Measurements from ENCODE around the gene FOXO3. TPM values are rescaled to one million over a fixed set of nuclear protein-coding genes. Genes with fewer than 3 reads are reported as not detected.

Gene FOXO3
- total RNA-seq, 1 donor from 2014 or later, result 9.0 TPM

DNA sequence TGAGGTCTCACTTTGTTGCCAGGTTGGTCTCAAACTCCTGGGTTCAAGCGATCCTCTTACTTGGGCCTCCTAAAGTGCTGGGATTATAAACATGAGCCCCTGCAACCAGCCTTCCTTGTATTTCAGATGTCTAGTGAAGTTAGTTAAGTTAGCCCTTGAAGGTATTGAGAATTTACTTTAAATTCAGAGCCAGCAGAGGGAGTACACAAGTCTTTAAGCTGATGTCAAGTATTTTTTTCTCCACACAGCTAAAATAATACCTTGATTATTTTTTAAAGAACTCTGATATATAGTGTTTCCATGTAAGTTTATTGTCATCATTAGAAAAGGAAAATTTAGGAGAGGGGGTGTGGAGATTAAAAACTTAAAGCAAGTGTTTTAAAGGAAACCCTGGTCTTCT is 9.8 kb downstream of the FOXO3 start:
- intact Hi-C loops (cut with micrococcal nuclease), result no loop called here

GRCh38 chr6:108574457-108575141 is 13.9 kb downstream of the FOXO3 start:
- intact Hi-C loops (cut with micrococcal nuclease), result no loop called here

DNA sequence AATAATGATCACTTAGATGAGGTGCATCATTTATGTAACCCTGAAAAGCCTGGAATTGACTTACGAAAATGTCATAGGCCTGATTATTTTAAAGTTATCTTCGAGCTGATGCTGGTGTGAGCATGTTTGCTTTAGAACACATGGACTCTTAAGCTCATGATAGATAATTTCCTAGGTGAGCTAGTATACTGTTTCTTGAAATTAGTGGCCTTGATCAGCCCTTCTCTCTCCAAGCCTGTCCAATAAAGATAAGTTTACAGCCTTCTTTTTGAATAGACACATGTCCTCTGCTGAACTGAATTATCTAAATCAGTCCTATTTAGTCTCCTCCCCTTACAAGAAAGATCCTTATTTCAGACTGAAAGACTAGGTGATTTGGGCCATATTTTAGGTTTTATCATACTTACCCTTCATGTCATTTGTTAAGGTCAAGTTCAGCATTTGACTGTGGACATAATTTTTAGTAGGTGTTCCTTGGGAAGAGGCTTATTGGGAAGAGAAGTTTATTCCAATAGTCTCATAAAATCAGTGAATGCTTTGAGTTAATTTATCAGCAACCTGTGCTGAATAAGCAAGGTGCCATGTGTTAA is 15.3 kb downstream of the FOXO3 start:
- intact Hi-C loops (cut with micrococcal nuclease), result no loop called here

DNA sequence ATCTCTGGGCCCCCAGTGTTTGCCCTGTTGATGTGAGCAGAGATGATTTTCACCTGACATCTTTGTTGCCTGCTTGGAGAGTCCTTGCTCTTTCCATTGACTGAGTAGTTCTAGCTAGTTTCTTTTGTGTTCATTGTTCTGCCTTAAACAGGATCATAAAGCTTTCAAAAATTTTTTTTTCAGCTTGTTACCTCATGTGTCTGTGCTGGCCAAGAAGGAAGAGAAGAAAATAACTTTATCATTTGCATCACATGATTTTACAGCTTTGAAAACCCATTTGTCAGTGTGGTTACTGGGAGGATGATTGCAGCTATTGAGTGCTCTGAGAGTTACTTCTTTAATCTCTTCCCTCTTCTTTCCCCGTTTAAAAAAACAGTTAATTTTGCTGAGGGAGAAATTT is 16.0 kb downstream of the FOXO3 start:
- intact Hi-C loops (cut with micrococcal nuclease), result no loop called here

DNA sequence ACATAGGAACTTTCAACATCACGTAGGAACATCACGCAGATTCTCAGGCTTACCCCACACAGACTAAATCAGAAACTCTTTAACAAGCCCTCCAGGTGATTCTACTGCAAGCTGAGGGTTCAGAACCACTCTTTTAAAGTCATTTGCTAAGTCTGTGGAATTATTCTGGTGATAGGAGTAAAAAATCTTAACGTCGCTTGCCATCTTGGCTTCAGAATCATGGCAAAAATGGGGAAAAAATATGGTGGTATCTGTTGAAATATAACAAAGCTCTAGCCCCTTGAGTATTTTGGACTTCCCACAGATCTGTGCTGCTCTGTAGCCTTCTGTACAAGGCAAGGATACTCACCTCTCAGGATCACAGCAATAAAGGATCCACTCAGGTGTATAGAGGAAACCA is 17.4 kb downstream of the FOXO3 start:
- intact Hi-C loops (cut with micrococcal nuclease), result no loop called here

GRCh38 chr6:108578595-108579327 is 18.0 kb downstream of the FOXO3 start:
- intact Hi-C loops (cut with micrococcal nuclease), result no loop called here

GRCh38 chr6:108579328-108579721 is 18.6 kb downstream of the FOXO3 start:
- intact Hi-C loops (cut with micrococcal nuclease), result no loop called here

- intact Hi-C loops (cut with micrococcal nuclease), result loop anchor here (2.0 to 5.0 kb wide), 2 partner anchors 16 to 47 kb away; no protein-coding TSS in a partner anchor
Measured at GRCh38 chr6:108580646-108581045, 19.9 kb downstream of the FOXO3 start.

DNA sequence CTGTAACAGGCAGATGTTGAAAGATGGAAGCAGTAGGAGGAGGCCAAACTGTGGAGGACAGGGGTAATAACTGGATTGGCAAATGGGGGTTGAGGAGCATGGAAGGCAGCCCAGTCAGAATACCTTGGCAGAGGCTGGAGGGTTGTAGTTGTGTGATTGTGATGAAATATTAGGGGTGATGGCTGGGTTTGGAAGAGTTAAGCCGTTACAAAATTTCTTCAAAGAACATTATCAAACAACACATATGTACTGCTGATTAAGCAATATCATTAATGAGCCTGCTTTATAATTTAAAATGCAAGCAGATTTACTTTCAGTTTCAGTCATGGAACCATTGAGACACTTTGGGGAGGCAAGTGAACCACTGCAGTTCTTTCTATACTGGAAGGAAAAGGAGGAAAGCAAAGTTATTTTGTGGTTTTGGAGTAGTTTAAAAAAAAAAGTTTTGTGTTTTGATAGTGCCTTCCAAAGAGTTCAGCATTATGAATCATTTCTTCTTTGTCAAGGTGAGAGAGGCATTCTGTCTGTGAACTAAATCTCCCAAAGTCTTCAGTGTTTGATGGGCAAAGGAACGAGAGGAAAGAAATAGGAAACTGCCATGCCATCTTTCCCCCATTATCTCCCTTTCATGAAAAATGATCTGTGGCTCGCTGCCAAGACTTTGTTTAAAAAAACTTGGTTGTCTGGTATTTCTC is 20.7 kb downstream of the FOXO3 start:
- intact Hi-C loops (cut with micrococcal nuclease), result loop anchor here (2.0 to 5.0 kb wide), 2 partner anchors 17 to 46 kb away; no protein-coding TSS in a partner anchor

DNA sequence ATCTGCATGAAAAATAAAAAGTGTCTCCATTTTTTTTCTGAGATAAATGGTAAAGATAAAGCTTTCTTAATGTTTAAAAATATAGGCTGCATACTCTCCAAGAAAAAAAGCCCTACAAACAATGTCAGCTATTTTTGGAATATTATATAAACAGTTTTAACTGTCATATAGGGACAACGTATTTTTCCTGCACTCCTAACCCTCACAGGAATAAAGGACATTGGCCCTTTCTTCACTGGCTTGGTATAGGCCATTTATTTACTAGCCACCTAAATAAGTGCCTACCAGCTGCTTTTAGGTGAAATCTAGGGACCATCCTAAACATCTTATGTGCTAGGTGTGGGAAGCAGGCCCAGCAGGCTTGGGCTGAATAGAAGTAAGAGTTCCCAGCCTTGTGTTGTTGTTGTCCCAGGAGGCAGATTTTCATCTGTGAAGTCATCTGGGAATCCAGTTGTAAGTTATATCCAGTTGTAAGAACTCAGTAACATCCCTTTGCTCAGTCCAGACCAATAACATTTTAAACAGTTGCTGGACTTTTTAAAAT is 21.3 kb downstream of the FOXO3 start:
- intact Hi-C loops (cut with micrococcal nuclease), result loop anchor here (2.0 to 5.0 kb wide), 2 partner anchors 17 to 45 kb away; no protein-coding TSS in a partner anchor

DNA sequence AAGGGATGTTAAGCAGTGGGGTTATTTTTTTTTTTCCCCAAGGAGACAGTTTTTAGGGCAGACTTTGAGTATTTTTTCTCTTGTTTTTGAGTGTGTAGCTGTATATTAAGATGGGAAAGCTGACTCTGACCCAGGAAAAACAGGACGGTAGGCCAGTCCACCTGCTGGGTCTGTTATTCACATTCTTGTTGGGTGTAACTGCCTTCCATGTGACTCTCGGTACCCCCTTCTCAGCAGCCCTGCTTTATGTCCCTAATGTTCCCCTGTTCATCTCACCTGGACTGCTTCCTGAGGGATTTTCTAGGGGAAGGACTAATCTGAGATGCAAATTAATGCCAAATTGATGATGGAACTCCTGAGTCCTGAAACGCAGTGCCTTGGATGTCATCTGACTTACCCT is 21.9 kb downstream of the FOXO3 start:
- intact Hi-C loops (cut with micrococcal nuclease), result loop anchor here (5.0 kb wide), 1 partner anchor 45 kb away; no protein-coding TSS in a partner anchor

GRCh38 chr6:108584323-108584722 is 23.6 kb downstream of the FOXO3 start:
- intact Hi-C loops (cut with micrococcal nuclease), result loop anchor here (5.0 kb wide), 1 partner anchor 43 kb away; no protein-coding TSS in a partner anchor

DNA sequence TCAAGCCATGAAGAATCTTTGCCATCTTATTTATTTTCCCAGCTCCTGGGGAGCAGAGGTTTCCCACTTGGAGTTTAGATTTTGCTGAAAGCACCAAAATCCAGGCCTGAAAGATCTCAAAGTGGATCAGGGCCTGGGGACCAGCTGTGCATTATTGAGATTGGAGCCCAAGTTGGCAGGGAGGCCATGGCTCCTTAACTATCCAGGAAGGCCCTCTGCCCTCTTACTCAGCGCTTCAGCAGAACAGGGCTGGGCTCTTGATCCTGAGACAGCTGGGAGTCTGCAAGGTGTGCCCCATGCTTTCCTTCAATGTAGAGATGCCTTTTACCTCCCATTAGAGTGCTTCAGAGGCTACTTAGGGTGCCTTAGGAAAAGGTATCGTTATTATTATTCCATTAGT is 24.6 kb downstream of the FOXO3 start:
- intact Hi-C loops (cut with micrococcal nuclease), result no loop called here

GRCh38 chr6:108585921-108586536 is 25.3 kb downstream of the FOXO3 start:
- intact Hi-C loops (cut with micrococcal nuclease), result no loop called here

DNA sequence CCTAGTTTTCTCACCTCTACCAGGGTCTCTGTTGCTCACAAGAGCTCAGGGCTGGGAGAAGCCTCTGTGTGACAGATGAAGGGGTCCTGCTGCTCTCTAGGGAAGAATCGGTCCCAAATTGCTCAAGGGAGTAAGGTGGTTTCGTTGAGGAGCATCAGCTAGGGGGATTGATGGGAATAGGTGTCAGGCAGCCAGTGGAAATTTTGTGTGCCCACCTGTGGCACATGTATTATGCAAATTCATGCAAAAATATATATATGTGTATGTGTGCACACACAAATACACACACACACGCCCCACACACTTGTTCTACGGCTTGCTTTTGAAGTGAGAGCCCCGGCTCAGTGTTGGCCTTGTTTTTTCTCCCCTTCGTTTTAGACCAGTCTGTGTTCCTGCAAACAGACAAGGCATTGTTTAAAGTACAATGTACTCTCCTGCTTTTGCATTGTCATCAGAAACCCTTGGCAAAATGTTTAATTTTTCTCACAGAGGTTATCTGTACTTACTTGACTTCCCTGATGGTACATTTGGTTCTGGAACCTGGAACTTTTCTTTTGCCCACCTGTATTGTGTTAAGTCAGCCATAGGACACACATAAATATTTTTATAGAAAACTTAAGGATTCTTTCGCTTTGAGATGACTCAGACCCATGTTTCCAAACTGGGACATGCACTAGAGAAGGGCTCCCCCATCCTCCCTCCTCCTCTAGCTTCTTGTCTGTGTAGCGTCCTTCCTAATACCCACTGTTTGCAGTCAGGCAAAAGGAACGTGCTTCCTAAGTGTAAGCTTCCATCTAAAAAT is 26.7 kb downstream of the FOXO3 start:
- intact Hi-C loops (cut with micrococcal nuclease), result no loop called here

- intact Hi-C loops (cut with micrococcal nuclease), result no loop called here
Measured at GRCh38 chr6:108588586-108588985, 27.9 kb downstream of the FOXO3 start.

DNA sequence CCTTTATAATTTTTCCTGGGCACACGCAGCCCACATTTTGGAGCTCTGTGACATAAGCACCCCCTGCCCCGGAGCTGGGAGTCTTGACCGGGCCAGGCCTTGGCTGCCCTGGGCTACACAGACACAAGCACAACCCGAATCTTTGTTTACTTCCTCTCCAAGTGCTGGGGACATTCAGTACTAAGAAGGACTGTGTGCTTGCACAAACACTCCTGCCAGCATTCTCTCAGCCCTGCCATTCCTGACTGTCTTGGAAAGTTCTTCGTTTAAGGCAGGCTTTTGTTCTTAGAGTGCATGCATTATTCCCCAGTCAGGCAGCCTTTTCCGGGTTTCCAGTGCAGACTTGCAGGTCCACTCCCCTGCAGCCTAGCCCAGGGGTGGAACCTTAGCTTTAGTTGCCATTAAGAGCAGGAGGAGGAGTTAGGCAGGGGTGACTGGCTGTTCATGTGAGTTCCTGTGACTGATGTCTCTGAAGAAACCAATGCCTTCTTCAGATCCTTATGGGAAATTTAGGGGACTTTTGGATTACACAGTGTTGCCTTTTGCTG is 28.6 kb downstream of the FOXO3 start:
- intact Hi-C loops (cut with micrococcal nuclease), result no loop called here

DNA sequence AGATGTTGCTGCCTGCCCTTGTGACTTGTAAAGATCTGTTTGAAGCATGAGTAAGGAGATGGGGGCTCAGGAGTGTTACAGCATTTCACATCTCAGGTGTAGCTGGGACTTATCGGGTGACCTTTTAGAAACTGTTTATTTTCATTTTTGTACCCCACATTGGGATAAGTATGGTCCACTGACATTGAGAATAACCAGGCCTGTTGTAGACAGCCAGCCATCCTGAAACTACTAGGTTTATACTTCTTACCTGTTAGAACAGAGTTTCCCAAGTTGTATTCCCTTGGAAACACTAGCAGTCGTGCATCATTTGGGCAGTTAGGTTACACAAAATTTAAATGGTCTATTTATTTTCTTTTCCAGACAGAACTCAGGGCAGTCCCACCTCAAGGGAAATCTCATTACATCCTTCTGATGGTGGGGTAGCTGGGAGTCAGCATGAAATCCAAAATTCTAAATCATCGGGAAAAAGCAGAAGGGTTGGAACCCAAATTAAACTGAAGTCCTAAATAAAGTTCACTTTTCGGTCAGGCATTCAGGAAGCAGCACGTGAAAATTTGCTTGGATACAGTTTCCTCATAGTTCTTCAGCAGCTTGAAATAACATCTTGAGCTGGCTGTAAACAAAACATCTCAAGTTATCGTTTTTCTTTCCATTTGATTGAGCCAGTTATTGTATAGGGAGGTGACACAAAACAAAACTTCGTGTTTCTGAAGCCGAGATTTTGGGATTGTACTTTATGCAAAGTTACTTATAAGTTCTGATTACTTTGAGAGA is 30.5 kb downstream of the FOXO3 start:
- intact Hi-C loops (cut with micrococcal nuclease), result no loop called here

Measured in T-helper 1 cell treated with Interleukin-12 subunit alpha and Interleukin-12 subunit beta and Interleukin-4 antibody, amounts not matched to agents 30 ng/mL and 1 ng/mL, for 36 hours (primary cell).